HL-60 (cell line): ENCODE measurements around the gene SEPTIN12.

Experiments used
- GABPA ChIP-seq: IDR thresholded peaks from 2 replicates; pipeline ENCODE4 v1.6.1; 2012; ENCODE audit warnings: low read depth
- POLR2AphosphoS5 ChIP-seq: IDR thresholded peaks from 2 replicates; pipeline ENCODE4 v1.6.1; 2012; ENCODE audit warnings: low read depth
- TF ChIP-seq, protein P1 (sequence below): IDR thresholded peaks from one replicate; pipeline ENCODE4 v1.5.1; 2011; ENCODE audit warnings: low read length, control low read depth, inconsistent platforms; ENCODE audit not compliant: insufficient read depth
- TF ChIP-seq, protein P2 (sequence below): IDR thresholded peaks from 2 replicates; pipeline ENCODE4 v1.6.1; 2012; ENCODE audit warnings: low read depth; ENCODE audit not compliant: insufficient replicate concordance

DNA sequence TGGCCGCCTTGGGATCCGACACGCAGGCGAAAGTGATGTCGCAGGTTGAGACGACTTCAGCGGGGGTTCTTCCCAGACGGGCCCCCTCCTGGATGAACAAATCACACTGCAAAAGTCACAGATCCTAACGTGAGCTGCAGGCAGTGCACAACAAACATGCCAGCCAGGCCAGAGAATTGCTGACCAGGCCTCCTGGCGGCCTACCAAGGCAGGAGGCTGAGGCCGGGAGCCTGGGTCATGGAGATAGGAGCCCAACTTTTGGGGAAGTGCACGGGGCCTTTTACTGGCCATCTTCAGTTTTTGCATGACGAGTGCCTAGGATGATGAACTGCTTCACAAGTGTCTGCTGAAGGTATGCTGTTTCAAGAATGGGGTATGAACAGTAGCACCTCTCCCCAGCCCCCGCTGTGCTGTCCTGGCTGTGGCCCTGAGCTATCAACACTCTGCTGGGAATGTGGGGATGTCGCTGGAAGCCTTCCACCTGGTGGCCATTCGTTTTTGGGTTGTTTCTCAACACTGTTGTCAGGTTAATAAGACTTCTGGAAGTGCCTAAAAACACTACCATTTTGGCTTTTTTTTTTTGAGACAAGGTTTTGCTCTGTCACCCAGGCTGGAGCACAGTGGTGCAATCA is 26.5 kb upstream of the SEPTIN12 start:
- no peak for TF ChIP-seq POLR2AphosphoS5
- TF ChIP-seq, protein P1, sequence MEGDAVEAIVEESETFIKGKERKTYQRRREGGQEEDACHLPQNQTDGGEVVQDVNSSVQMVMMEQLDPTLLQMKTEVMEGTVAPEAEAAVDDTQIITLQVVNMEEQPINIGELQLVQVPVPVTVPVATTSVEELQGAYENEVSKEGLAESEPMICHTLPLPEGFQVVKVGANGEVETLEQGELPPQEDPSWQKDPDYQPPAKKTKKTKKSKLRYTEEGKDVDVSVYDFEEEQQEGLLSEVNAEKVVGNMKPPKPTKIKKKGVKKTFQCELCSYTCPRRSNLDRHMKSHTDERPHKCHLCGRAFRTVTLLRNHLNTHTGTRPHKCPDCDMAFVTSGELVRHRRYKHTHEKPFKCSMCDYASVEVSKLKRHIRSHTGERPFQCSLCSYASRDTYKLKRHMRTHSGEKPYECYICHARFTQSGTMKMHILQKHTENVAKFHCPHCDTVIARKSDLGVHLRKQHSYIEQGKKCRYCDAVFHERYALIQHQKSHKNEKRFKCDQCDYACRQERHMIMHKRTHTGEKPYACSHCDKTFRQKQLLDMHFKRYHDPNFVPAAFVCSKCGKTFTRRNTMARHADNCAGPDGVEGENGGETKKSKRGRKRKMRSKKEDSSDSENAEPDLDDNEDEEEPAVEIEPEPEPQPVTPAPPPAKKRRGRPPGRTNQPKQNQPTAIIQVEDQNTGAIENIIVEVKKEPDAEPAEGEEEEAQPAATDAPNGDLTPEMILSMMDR: no peak
- no peak for TF ChIP-seq GABPA
- TF ChIP-seq, protein P2, sequence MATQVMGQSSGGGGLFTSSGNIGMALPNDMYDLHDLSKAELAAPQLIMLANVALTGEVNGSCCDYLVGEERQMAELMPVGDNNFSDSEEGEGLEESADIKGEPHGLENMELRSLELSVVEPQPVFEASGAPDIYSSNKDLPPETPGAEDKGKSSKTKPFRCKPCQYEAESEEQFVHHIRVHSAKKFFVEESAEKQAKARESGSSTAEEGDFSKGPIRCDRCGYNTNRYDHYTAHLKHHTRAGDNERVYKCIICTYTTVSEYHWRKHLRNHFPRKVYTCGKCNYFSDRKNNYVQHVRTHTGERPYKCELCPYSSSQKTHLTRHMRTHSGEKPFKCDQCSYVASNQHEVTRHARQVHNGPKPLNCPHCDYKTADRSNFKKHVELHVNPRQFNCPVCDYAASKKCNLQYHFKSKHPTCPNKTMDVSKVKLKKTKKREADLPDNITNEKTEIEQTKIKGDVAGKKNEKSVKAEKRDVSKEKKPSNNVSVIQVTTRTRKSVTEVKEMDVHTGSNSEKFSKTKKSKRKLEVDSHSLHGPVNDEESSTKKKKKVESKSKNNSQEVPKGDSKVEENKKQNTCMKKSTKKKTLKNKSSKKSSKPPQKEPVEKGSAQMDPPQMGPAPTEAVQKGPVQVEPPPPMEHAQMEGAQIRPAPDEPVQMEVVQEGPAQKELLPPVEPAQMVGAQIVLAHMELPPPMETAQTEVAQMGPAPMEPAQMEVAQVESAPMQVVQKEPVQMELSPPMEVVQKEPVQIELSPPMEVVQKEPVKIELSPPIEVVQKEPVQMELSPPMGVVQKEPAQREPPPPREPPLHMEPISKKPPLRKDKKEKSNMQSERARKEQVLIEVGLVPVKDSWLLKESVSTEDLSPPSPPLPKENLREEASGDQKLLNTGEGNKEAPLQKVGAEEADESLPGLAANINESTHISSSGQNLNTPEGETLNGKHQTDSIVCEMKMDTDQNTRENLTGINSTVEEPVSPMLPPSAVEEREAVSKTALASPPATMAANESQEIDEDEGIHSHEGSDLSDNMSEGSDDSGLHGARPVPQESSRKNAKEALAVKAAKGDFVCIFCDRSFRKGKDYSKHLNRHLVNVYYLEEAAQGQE: no peak
